Measurements from ENCODE around the gene PLCXD3.

Gene PLCXD3

GRCh38 chr5:41452506-41452905 is 57.9 kb downstream of the PLCXD3 start:
- TF ChIP-seq CTCF (conservative IDR thresholded peaks at IDR 0.05; ENCODE audit: low read length) (no peak), EZH2phosphoT487 (IDR thresholded peaks at IDR 0.05; ENCODE audit: borderline replicate concordance) (no peak)
- H3K36me3 ChIP-seq (ENCODE audit: insufficient read depth, low read length): no peaks in the 10 kb centered on the region
- H3F3A ChIP-seq (ENCODE audit: low read depth): no peaks in the 10 kb centered on the region
- no peak overlapping the region for H3K4me3 ChIP-seq (ENCODE audit: low read length, poor library complexity, severe bottlenecking)
- H3K27me3 ChIP-seq (ENCODE audit: insufficient read depth, low read length, poor library complexity, severe bottlenecking): no peaks in the 10 kb centered on the region
- no peaks in the 10 kb centered on the region for H3K79me2 ChIP-seq (ENCODE audit: insufficient read depth, low read length)
- no peaks in the 10 kb centered on the region for H3K9me2 ChIP-seq (replicated peaks; ENCODE audit: low read depth, low read length)
- no peak overlapping the region for H3K4me2 ChIP-seq (ENCODE audit: low read depth, low read length, poor library complexity, severe bottlenecking)
- no peak overlapping the region for H3K9ac ChIP-seq (ENCODE audit: low read depth, low read length, poor library complexity, severe bottlenecking)
- H2AFZ ChIP-seq (ENCODE audit: low read length): no peak overlapping the region
- H4K20me1 ChIP-seq (ENCODE audit: insufficient read depth, low read length, poor library complexity, severe bottlenecking): no peaks in the 10 kb centered on the region
- no peaks in the 10 kb centered on the region for H3K9me3 ChIP-seq (ENCODE audit: insufficient read depth, low read depth, low read length)
- H3K4me1 ChIP-seq (ENCODE audit: insufficient read depth, low read length, poor library complexity, severe bottlenecking): no peaks in the 10 kb centered on the region

- no peaks in the 10 kb centered on the region for H3K9me3 ChIP-seq (ENCODE audit: insufficient read depth, low read depth, low read length)
- no peaks in the 10 kb centered on the region for H3K27me3 ChIP-seq (ENCODE audit: insufficient read depth, low read length, poor library complexity, severe bottlenecking)
- H3K9ac ChIP-seq (ENCODE audit: low read depth, low read length, poor library complexity, severe bottlenecking): no peak overlapping the region
- H3K79me2 ChIP-seq (ENCODE audit: insufficient read depth, low read length): no peaks in the 10 kb centered on the region
- no peak overlapping the region for H2AFZ ChIP-seq (ENCODE audit: low read length)
- TF ChIP-seq CTCF (conservative IDR thresholded peaks at IDR 0.05; ENCODE audit: low read length): no peak
- TF ChIP-seq EZH2phosphoT487 (IDR thresholded peaks at IDR 0.05; ENCODE audit: borderline replicate concordance): no peak
- no peak overlapping the region for H3K4me2 ChIP-seq (ENCODE audit: low read depth, low read length, poor library complexity, severe bottlenecking)
- H3K4me3 ChIP-seq (ENCODE audit: low read length, poor library complexity, severe bottlenecking): no peak overlapping the region
- no peaks in the 10 kb centered on the region for H3K36me3 ChIP-seq (ENCODE audit: insufficient read depth, low read length)
- no peaks in the 10 kb centered on the region for H4K20me1 ChIP-seq (ENCODE audit: insufficient read depth, low read length, poor library complexity, severe bottlenecking)
- no peaks in the 10 kb centered on the region for H3K4me1 ChIP-seq (ENCODE audit: insufficient read depth, low read length, poor library complexity, severe bottlenecking)
- H3K9me2 ChIP-seq (replicated peaks; ENCODE audit: low read depth, low read length): no peaks in the 10 kb centered on the region
- no peaks in the 10 kb centered on the region for H3F3A ChIP-seq (ENCODE audit: low read depth)
These were observed 62.5 kb downstream of the PLCXD3 start for GRCh38 chr5:41447650-41448510.

- Histone ChIP-seq H4K20me1 (ENCODE audit: insufficient read depth, low read length, poor library complexity, severe bottlenecking) (no peaks in the 10 kb centered on the region), H3K4me1 (ENCODE audit: insufficient read depth, low read length, poor library complexity, severe bottlenecking) (no peaks in the 10 kb centered on the region), H3K4me2 (ENCODE audit: low read depth, low read length, poor library complexity, severe bottlenecking) (no peak overlapping the region), H3K27me3 (ENCODE audit: insufficient read depth, low read length, poor library complexity, severe bottlenecking) (no peaks in the 10 kb centered on the region), H3K36me3 (ENCODE audit: insufficient read depth, low read length) (no peaks in the 10 kb centered on the region), H3K4me3 (ENCODE audit: low read length, poor library complexity, severe bottlenecking) (no peak overlapping the region), H2AFZ (ENCODE audit: low read length) (no peak overlapping the region), H3K9ac (ENCODE audit: low read depth, low read length, poor library complexity, severe bottlenecking) (no peak overlapping the region), H3F3A (ENCODE audit: low read depth) (no peaks in the 10 kb centered on the region), H3K9me3 (ENCODE audit: insufficient read depth, low read depth, low read length) (no peaks in the 10 kb centered on the region), H3K9me2 (replicated peaks; ENCODE audit: low read depth, low read length) (no peaks in the 10 kb centered on the region), H3K79me2 (ENCODE audit: insufficient read depth, low read length) (no peaks in the 10 kb centered on the region)
- TF ChIP-seq EZH2phosphoT487 (IDR thresholded peaks at IDR 0.05; ENCODE audit: borderline replicate concordance) (no peak), CTCF (conservative IDR thresholded peaks at IDR 0.05; ENCODE audit: low read length) (no peak)
These were observed 64.4 kb downstream of the PLCXD3 start for GRCh38 chr5:41445937-41446563.
